Measurements from ENCODE around the gene SLC38A10. TPM values are rescaled to one million over a fixed set of nuclear protein-coding genes. Genes with fewer than 3 reads are reported as not detected.

The SLC38A10 gene
- total and polyA plus RNA-seq, 2 of the 4 experiments (the other 2 are of a cell fraction) = 12.7 to 46.7 TPM

DNA sequence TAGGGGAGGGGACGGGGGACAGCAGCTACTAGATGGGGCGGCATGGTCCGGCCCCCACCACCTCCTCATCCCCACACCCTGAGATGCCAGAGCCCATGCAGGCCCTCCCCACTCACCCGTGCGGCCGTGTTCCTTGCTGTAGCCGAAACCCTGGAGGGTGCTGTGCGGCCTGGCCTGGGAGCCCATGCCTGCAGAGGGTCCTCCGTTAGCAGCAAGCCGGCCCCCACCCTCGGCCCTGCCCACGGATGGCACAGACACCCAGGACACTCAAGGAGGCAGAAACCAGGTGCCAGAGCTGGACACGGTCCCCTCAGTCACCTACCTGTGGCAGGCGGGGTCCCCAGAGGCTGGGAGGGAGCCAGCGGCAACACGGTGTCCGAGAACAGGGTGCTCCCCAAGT lies 61.8 kb downstream of the SLC38A10 start:
- in situ Hi-C loops (cut with MboI; ENCODE audit: low sequenced_read_pairs) = no loop called here
- Histone ChIP-seq H2AK9ac (replicated peaks; ENCODE audit: low read depth, low read length, poor library complexity) (no peak overlapping the region), H2BK20ac (ENCODE audit: low read depth, low read length) (no peak overlapping the region), H3K4ac (ENCODE audit: low read depth, low read length) (no peak overlapping the region), H3K79me1 (ENCODE audit: low read depth in 1 of 2, low read length in 2 of 2) (peaks cover 15 to 50% of the 10 kb centered on the region in 2 experiments), H3K9me1 (ENCODE audit: insufficient read depth, low read length) (0 out of 2 replicates have a peak, but pooled peaks cover 5% of the 10 kb centered on the region), H2BK15ac (ENCODE audit: low read depth, low read length) (no peak overlapping the region), H3K9me3 (ENCODE audit: control insufficient read depth, insufficient read depth, low read length) (no peaks in the 10 kb centered on the region), H3K27me3 (ENCODE audit: control insufficient read depth, insufficient read depth, low read length) (no peaks in the 10 kb centered on the region), H3K4me3 (ENCODE audit: insufficient read depth, low read depth, low read length) (no peak overlapping the region), H4K91ac (ENCODE audit: insufficient read depth, low read depth, low read length) (no peak overlapping the region), H3K23ac (ENCODE audit: low read depth, low read length) (no peak overlapping the region), H4K8ac (ENCODE audit: low read depth in 2 of 2, low read length in 2 of 2) (no peak overlapping the region), H3K9ac (ENCODE audit: low read depth, low read length) (no peak overlapping the region), H3K14ac (replicated peaks; ENCODE audit: low read depth, low read length) (no peak overlapping the region), H3K56ac (ENCODE audit: extremely low read depth, insufficient read depth, low read length) (no peak overlapping the region), H3K4me1 (ENCODE audit: control insufficient read depth, insufficient read depth, low read length) (peaks cover 8% of the 10 kb centered on the region), H4K5ac (ENCODE audit: low read depth, low read length) (no peak overlapping the region), H3K36me3 (ENCODE audit: control insufficient read depth, insufficient read depth, low read length) (peaks cover 39% of the 10 kb centered on the region), H2BK120ac (ENCODE audit: low read depth, low read length) (no peak overlapping the region), H4K20me1 (ENCODE audit: insufficient read depth, low read length) (peaks cover 37% of the 10 kb centered on the region), H2AFZ (replicated peaks; ENCODE audit: low read length, poor library complexity) (no peak overlapping the region), H3K27ac (ENCODE audit: insufficient read depth, low read length) (no peak overlapping the region), H2BK5ac (ENCODE audit: low read depth, low read length, poor library complexity, severe bottlenecking) (no peak overlapping the region), H2AK5ac (ENCODE audit: low read depth, low read length) (no peak overlapping the region), H3K18ac (ENCODE audit: low read depth, low read length) (no peak overlapping the region), H3K4me2 (ENCODE audit: low read depth, low read length) (no peak overlapping the region)
- ChIA-PET CTCF (no interaction called here), POLR2A (ENCODE audit: unreplicated experiment) (no interaction called here)
- intact Hi-C loops (cut with micrococcal nuclease) = no loop called here
- TF ChIP-seq RCOR1 (IDR thresholded peaks at IDR 0.05; ENCODE audit: insufficient replicate concordance, low read length) (no peak), POLR2A (IDR thresholded peaks at IDR 0.05; ENCODE audit: low read depth, low read length) (no peak), NFE2L2 (IDR thresholded peaks at IDR 0.05; ENCODE audit: low read depth, low read length) (no peak), BHLHE40 (IDR thresholded peaks at IDR 0.05; ENCODE audit: low read depth, low read length) (no peak), CHD1 (IDR thresholded peaks at IDR 0.05; ENCODE audit: low read depth, low read length) (no peak), CEBPB (IDR thresholded peaks at IDR 0.05; ENCODE audit: low read depth, low read length) (no peak), RAD21 (IDR thresholded peaks at IDR 0.05; ENCODE audit: low read length) (no peak), USF2 (IDR thresholded peaks at IDR 0.05; ENCODE audit: low read depth, low read length) (no peak), MAZ (IDR thresholded peaks at IDR 0.05; ENCODE audit: borderline replicate concordance, low read depth, low read length) (no peak), FOS (IDR thresholded peaks at IDR 0.05; ENCODE audit: low read depth, low read length) (no peak), MXI1 (IDR thresholded peaks at IDR 0.05; ENCODE audit: borderline replicate concordance, low read depth, low read length) (no peak), RFX5 (IDR thresholded peaks at IDR 0.05; ENCODE audit: low read depth, low read length) (no peak), ELK1 (IDR thresholded peaks at IDR 0.05; ENCODE audit: borderline replicate concordance, low read depth, low read length) (no peak), MAFK (IDR thresholded peaks at IDR 0.05; ENCODE audit: low read depth, low read length) (no peak), SMC3 (IDR thresholded peaks at IDR 0.05; ENCODE audit: low read depth, low read length) (no peak)
- TF ChIP-seq, protein P1, sequence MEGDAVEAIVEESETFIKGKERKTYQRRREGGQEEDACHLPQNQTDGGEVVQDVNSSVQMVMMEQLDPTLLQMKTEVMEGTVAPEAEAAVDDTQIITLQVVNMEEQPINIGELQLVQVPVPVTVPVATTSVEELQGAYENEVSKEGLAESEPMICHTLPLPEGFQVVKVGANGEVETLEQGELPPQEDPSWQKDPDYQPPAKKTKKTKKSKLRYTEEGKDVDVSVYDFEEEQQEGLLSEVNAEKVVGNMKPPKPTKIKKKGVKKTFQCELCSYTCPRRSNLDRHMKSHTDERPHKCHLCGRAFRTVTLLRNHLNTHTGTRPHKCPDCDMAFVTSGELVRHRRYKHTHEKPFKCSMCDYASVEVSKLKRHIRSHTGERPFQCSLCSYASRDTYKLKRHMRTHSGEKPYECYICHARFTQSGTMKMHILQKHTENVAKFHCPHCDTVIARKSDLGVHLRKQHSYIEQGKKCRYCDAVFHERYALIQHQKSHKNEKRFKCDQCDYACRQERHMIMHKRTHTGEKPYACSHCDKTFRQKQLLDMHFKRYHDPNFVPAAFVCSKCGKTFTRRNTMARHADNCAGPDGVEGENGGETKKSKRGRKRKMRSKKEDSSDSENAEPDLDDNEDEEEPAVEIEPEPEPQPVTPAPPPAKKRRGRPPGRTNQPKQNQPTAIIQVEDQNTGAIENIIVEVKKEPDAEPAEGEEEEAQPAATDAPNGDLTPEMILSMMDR (conservative IDR thresholded peaks at IDR 0.05; ENCODE audit: low read depth, low read length) = no peak
- dilution Hi-C loops (cut with HindIII; ENCODE audit: low sequenced_read_pairs, unreplicated experiment) = no loop called here
- BruUV-seq (replicated peaks) = no TSS peak
- DNase-seq = no peak
- 86% methylated on average over 4 of the region's 17 CpGs; no CpG with 5 or more reads in 1 of the 2 experiments for WGBS, 2 experiments (ENCODE audit: extremely low coverage in 2 of 2, insufficient read length in 1 of 2)
- ATAC-seq (ENCODE audit: low read depth) = no peak

All from IMR-90 (cell line).